Measurements from ENCODE around the gene GFI1B. TPM values are rescaled to one million over a fixed set of nuclear protein-coding genes. Genes with fewer than 3 reads are reported as not detected.
"Not testable (repeated sequence)": the region's sequence is repeated elsewhere in the genome, so short reads cannot be mapped to it uniquely, and the experiment has no call there.

GFI1B gene
- total RNA-seq, 1 donor from 2014 or later: not detected

GRCh38 chr9:132989014-132989310, 10.5 kb downstream of the GFI1B start:
- H3K36me3 Mint-ChIP-seq (ENCODE audit: low read depth): no peaks in the 10 kb centered on the region
- no peak for DNase-seq (ENCODE audit: low spot score)
- peaks cover 6% of the 10 kb centered on the region for H3K9me3 Mint-ChIP-seq
- H3K27me3 Mint-ChIP-seq (ENCODE audit: low read depth): peaks cover 11% of the 10 kb centered on the region
- H3K4me1 Mint-ChIP-seq (ENCODE audit: low read depth): peaks cover 1% of the 10 kb centered on the region
- intact Hi-C loops (cut with micrococcal nuclease): no loop called here
- H3K4me3 Mint-ChIP-seq (ENCODE audit: low read depth): no peak overlapping the region
- H3K27ac Mint-ChIP-seq: no peak overlapping the region

- Mint-ChIP-seq H3K27ac (no peak overlapping the region), H3K36me3 (ENCODE audit: low read depth) (no peaks in the 10 kb centered on the region), H3K9me3 (peaks cover 6% of the 10 kb centered on the region), H3K4me1 (ENCODE audit: low read depth) (peaks cover 3% of the 10 kb centered on the region), H3K4me3 (ENCODE audit: low read depth) (no peak overlapping the region), H3K27me3 (ENCODE audit: low read depth) (peaks cover 11% of the 10 kb centered on the region)
- no peak for DNase-seq (ENCODE audit: low spot score)
- intact Hi-C loops (cut with micrococcal nuclease): no loop called here
These were observed 11.0 kb downstream of the GFI1B start for GRCh38 chr9:132989414-132989996.

DNA sequence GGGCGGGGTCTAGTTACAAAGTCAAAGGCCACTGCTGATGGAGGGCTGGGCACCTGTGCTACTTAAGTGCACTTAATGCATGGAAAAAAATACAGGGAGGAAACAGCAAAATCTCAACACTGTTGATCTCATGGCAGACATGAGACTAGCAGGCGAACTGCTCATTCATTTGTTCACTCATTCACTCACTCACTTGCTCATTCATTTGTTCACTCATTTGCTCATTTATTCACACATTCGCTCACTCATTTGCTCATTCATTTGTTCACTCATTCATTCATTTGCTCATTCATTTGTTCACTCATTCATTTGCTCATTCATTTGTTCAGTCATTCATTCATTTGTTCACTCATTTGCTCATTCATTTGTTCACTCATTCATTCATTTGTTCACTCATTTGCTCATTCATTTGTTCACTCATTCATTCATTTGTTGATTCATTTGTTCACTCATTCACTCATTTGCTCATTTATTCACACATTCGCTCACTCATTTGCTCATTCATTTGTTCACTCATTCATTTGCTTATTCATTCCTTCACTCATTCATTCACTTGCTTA, 11.6 kb downstream of the GFI1B start:
- intact Hi-C loops (cut with micrococcal nuclease); H3K4me3 Mint-ChIP-seq (ENCODE audit: low read depth); H3K27ac Mint-ChIP-seq; H3K9me3 Mint-ChIP-seq; H3K4me1 Mint-ChIP-seq (ENCODE audit: low read depth); H3K36me3 Mint-ChIP-seq (ENCODE audit: low read depth); DNase-seq (ENCODE audit: low spot score): not testable (repeated sequence)
- peaks cover 13% of the 10 kb centered on the region for H3K27me3 Mint-ChIP-seq (ENCODE audit: low read depth)

DNA sequence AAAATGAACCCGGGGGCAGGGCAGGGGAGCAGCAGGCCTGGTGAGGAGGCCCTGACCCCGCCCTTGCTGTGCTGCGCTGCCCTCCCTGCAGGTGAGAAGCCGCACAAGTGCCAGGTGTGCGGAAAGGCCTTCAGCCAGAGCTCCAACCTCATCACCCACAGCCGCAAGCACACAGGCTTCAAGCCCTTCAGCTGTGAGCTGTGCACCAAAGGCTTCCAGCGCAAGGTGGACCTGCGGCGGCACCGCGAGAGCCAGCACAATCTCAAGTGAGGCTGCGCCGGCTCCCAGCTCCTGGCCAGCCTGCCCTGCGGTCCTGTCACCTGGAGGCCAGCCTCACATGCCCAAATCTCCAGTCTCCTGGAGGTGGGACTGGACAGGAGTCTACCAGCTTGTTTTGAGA, 12.3 kb downstream of the GFI1B start:
- no peak for DNase-seq (ENCODE audit: low spot score)
- H3K27ac Mint-ChIP-seq: no peak overlapping the region
- no peak overlapping the region for H3K4me3 Mint-ChIP-seq (ENCODE audit: low read depth)
- intact Hi-C loops (cut with micrococcal nuclease): no loop called here
- peaks cover 15% of the 10 kb centered on the region for H3K27me3 Mint-ChIP-seq (ENCODE audit: low read depth)
- peaks cover 6% of the 10 kb centered on the region for H3K9me3 Mint-ChIP-seq
- H3K36me3 Mint-ChIP-seq (ENCODE audit: low read depth): no peaks in the 10 kb centered on the region
- peaks cover 3% of the 10 kb centered on the region for H3K4me1 Mint-ChIP-seq (ENCODE audit: low read depth)

GRCh38 chr9:132991351-132992300, 13.1 kb downstream of the GFI1B start:
- peaks cover 6% of the 10 kb centered on the region for H3K9me3 Mint-ChIP-seq
- peaks cover 3% of the 10 kb centered on the region for H3K4me1 Mint-ChIP-seq (ENCODE audit: low read depth)
- H3K27ac Mint-ChIP-seq: no peak overlapping the region
- DNase-seq (ENCODE audit: low spot score): no peak
- H3K4me3 Mint-ChIP-seq (ENCODE audit: low read depth): no peak overlapping the region
- H3K36me3 Mint-ChIP-seq (ENCODE audit: low read depth): no peaks in the 10 kb centered on the region
- peaks cover 13% of the 10 kb centered on the region for H3K27me3 Mint-ChIP-seq (ENCODE audit: low read depth)
- intact Hi-C loops (cut with micrococcal nuclease): no loop called here

GRCh38 chr9:132993511-132993939, 15.0 kb downstream of the GFI1B start:
- Mint-ChIP-seq H3K36me3 (ENCODE audit: low read depth) (no peaks in the 10 kb centered on the region), H3K4me3 (ENCODE audit: low read depth) (no peak overlapping the region), H3K27me3 (ENCODE audit: low read depth) (peaks cover 15% of the 10 kb centered on the region), H3K4me1 (ENCODE audit: low read depth) (peaks cover 3% of the 10 kb centered on the region), H3K27ac (no peak overlapping the region), H3K9me3 (peaks cover 6% of the 10 kb centered on the region)
- intact Hi-C loops (cut with micrococcal nuclease): no loop called here
- DNase-seq (ENCODE audit: low spot score): no peak

GRCh38 chr9:132994410-132995120, 16.1 kb downstream of the GFI1B start:
- Mint-ChIP-seq H3K4me3 (ENCODE audit: low read depth) (no peak overlapping the region), H3K9me3 (peaks cover 6% of the 10 kb centered on the region), H3K27ac (no peak overlapping the region), H3K36me3 (ENCODE audit: low read depth) (no peaks in the 10 kb centered on the region), H3K27me3 (ENCODE audit: low read depth) (peaks cover 15% of the 10 kb centered on the region), H3K4me1 (ENCODE audit: low read depth) (peaks cover 3% of the 10 kb centered on the region)
- intact Hi-C loops (cut with micrococcal nuclease): no loop called here
- DNase-seq (ENCODE audit: low spot score): no peak

DNA sequence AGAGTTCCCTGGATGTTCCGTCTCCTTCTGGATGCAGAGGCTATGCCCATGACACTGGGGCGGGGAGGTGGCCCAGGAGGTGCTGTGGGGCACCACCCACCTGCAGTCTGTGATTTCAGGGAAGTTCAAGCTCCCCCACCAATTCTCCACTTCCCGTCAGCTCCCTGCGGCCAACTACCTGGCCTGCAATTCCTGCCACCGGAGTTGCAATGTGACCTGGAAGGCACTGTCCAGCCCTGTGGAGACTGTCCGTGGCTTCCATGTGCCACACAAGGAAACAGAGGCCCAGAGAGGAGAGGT, 16.6 kb downstream of the GFI1B start:
- intact Hi-C loops (cut with micrococcal nuclease): no loop called here
- no peak for DNase-seq (ENCODE audit: low spot score)
- Mint-ChIP-seq H3K36me3 (ENCODE audit: low read depth) (no peaks in the 10 kb centered on the region), H3K4me3 (ENCODE audit: low read depth) (no peak overlapping the region), H3K9me3 (peaks cover 5% of the 10 kb centered on the region), H3K4me1 (ENCODE audit: low read depth) (peaks cover 3% of the 10 kb centered on the region), H3K27ac (no peak overlapping the region), H3K27me3 (ENCODE audit: low read depth) (peaks cover 15% of the 10 kb centered on the region)

DNA sequence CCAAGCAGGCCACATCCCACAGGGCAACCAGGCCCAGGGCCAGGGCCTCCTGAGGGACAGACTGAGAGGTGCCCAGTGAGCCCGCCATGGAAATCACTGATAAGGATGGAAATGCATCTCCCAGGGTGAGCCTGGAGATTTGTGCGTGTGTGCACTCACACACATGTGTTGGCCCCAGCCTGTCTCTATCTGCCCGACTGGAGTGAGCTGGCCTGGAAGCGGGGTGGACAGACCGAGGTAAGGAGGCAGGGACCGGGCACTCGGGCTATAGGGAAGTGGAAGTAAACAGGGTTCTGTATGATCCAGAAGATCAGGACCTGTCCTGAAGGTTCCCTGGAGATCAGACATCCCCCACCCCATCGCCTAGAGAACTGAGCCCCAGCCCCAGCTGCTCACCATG, 17.4 kb downstream of the GFI1B start:
- H3K4me3 Mint-ChIP-seq (ENCODE audit: low read depth): no peak overlapping the region
- H3K27ac Mint-ChIP-seq: no peak overlapping the region
- intact Hi-C loops (cut with micrococcal nuclease): no loop called here
- H3K4me1 Mint-ChIP-seq (ENCODE audit: low read depth): peaks cover 3% of the 10 kb centered on the region
- no peak for DNase-seq (ENCODE audit: low spot score)
- peaks cover 17% of the 10 kb centered on the region for H3K27me3 Mint-ChIP-seq (ENCODE audit: low read depth)
- H3K36me3 Mint-ChIP-seq (ENCODE audit: low read depth): no peaks in the 10 kb centered on the region
- H3K9me3 Mint-ChIP-seq: no peaks in the 10 kb centered on the region

GRCh38 chr9:132996526-132996925, 18.0 kb downstream of the GFI1B start:
- no peak overlapping the region for H3K4me3 Mint-ChIP-seq (ENCODE audit: low read depth)
- H3K36me3 Mint-ChIP-seq (ENCODE audit: low read depth): no peaks in the 10 kb centered on the region
- peaks cover 3% of the 10 kb centered on the region for H3K4me1 Mint-ChIP-seq (ENCODE audit: low read depth)
- no peak for DNase-seq (ENCODE audit: low spot score)
- H3K27ac Mint-ChIP-seq: no peak overlapping the region
- H3K9me3 Mint-ChIP-seq: no peaks in the 10 kb centered on the region
- intact Hi-C loops (cut with micrococcal nuclease): no loop called here
- peaks cover 16% of the 10 kb centered on the region for H3K27me3 Mint-ChIP-seq (ENCODE audit: low read depth)

DNA sequence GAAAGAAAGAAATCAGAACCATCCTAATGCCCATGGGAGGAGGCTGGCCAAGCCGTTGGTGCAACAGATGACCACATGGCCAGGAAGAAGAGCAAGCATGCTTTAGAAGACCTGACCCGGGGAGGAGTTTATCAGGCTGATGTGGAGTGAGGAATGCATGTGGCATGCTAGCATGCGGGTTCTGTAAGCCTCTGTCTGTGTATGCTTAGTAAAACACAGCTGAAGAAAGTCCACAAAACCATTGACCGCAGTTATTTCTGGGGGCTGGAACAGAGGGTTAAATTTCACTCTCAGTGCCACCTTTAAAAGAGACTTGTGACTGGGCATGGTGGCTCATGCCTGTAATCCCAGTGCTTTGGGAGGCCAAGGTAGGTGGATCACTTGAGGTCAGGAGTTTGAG, 19.1 kb downstream of the GFI1B start:
- DNase-seq (ENCODE audit: low spot score): no peak
- no peak overlapping the region for H3K4me3 Mint-ChIP-seq (ENCODE audit: low read depth)
- intact Hi-C loops (cut with micrococcal nuclease): no loop called here
- no peaks in the 10 kb centered on the region for H3K9me3 Mint-ChIP-seq
- peaks cover 2% of the 10 kb centered on the region for H3K4me1 Mint-ChIP-seq (ENCODE audit: low read depth)
- H3K36me3 Mint-ChIP-seq (ENCODE audit: low read depth): no peaks in the 10 kb centered on the region
- no peak overlapping the region for H3K27ac Mint-ChIP-seq
- peaks cover 15% of the 10 kb centered on the region for H3K27me3 Mint-ChIP-seq (ENCODE audit: low read depth)

DNA sequence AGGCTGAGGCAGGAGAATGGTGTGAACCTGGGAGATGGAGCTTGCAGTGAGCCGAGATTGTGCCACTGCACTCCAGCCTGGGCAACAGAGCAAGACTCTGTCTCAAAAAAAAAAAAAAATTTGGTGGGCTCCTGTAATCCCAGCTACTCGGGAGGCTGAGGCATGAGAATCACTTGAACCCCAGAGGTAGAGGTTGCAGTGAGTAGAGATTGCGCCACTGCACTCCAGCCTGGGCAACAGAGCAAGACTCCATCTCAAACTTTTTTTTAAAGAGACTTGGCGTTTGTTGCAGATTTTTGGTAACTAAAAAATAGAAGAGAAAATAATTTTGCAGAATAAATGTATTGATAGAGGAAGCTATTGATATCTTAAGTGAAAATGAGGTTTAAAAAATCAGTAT, 19.7 kb downstream of the GFI1B start:
- H3K4me1 Mint-ChIP-seq (ENCODE audit: low read depth); H3K27ac Mint-ChIP-seq; intact Hi-C loops (cut with micrococcal nuclease); H3K4me3 Mint-ChIP-seq (ENCODE audit: low read depth); H3K9me3 Mint-ChIP-seq; DNase-seq (ENCODE audit: low spot score); H3K36me3 Mint-ChIP-seq (ENCODE audit: low read depth): not testable (repeated sequence)
- peaks cover 18% of the 10 kb centered on the region for H3K27me3 Mint-ChIP-seq (ENCODE audit: low read depth)
